RKO (cell line): ENCODE measurements around the gene SLITRK2.

Experiments
- DNase-seq: peaks from one replicate; pipeline ENCODE4 v3.0.0-alpha.2; 2016; ENCODE audit warnings: low spot score

The SLITRK2 gene

GRCh38 chrX:145861818-145862217 lies 44.2 kb downstream of the SLITRK2 start:
- DNase-seq, result no peak

GRCh38 chrX:145865082-145865481 lies 47.5 kb downstream of the SLITRK2 start:
- DNase-seq, result no peak
